ENCODE results near the gene SRD5A1.

Gene SRD5A1

DNA sequence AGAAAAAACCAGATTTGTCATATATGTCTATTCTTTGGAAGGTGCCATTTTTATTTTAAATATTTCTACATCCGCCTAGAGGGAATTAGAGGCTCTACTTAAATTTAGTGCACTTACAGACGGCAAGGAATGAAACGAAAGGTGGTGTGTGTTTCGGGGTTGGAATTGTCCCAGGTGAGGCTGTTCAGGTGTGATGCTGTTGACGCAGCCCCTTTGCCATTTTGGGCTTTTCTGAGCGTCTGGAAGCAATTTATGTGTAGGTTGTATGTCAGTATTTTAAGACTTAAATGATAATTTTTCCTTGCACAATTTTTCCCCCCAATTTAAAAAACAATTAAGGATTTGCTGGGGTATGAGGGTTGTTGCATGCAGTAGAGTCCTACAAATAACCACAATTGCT lies 82.0 kb downstream of the SRD5A1 start:
- DNase-seq = no peak

DNA sequence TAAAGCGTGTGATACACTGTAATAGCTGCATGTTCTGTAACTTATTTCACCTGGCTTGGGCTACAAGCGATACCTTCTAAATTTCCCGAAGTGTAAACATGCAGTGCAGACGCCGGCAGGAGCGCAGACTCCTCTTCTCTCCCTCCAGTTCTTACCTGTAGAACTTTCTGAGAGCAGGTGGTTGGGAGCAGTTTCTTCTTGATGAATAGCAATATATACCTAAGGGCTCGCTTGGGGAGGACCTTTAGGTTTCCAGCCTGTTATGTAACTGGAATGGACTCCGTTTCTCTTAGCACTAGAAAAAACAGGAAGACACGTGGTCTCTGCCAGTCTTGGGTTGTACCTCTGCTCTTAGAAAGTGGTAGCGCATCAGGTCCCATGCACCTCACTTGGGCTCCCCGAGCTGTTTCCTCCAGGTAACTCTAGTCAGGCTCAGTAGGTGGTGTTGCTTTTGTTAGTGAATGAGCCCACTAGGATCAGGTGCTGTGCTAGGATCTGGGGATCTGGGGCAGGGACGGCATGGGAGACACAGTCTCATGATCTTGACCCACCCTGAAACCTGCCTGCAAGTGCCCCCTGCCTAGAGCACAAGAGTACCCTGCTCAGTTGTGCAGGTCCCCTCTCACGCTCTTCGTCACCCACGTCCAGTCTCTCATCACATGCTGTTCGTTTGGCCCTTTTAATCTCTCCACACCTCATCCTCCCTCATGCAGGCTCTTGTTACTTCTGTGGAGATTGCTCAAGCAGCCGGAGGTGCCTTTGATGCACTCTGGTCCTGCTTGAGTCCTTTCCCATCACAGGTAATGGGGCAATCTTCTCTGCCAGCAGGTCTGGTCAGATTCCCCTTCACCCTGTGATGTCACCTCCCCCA lies 82.8 kb downstream of the SRD5A1 start:
- DNase-seq = no peak

DNA sequence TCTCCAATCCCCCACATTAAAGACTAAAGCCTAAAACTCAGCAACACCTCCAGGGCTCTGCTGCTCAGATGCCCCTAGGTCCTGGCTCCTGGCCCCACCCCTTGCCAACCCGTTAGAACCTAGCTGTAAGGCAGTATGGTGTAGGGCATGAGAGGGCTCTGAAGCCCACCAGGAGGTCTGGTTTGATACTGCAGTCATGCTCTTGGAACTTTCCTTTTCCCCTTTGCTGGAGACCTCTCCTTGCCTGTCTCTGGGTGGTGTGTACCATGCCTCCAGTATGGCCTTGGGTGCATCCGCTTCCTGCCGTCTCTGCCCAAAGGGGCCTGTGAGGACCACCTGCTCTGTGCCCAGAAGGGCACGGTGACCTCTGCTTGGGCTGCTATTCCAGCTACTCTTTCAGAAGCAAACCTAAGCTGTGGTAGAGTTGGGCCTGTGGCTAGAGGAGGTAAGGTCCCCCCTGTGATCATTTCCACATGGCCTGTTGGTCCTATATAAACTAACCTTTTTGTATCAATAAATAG lies 83.4 kb downstream of the SRD5A1 start:
- DNase-seq = no peak

DNA sequence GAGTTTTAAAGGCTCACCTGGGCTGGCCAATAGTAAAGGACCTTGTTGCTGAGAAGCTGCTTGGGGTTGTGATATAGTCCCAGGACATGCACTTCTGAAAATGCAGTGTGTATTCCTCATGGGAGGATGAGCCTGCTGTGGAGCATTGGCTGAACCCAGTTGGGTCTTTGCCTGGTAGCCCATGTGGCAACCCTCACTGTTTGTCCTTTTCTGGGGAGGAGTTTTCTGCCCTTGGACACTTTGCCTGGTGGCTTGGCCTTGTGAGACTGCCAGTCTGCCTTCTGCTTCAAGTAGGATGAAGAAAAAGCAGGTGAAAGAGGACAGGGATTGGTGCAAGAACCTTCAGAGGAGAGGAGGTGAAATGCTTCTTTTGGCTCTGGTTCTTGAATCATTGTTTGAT lies 84.0 kb downstream of the SRD5A1 start:
- DNase-seq = no peak

DNA sequence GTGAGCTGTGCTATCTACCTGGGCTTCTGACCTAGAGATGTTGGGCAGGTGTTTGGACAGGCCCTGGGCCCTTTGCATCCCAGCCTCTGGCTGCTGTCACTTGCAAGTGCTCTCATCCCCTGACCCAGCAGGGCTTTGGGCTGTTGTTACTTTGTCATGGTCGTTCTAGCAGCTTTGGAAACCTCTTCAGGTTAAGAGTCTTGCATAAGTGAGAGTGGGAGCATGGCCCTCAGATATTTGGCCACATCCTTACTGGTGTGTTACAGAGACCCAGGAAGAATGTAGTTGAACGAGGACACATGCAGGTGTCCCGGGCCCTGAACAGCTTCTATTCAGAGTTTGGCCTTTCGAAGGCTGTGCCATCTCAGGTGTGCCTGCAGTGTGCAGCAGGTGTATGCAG lies 84.4 kb downstream of the SRD5A1 start:
- no peak for DNase-seq

DNA sequence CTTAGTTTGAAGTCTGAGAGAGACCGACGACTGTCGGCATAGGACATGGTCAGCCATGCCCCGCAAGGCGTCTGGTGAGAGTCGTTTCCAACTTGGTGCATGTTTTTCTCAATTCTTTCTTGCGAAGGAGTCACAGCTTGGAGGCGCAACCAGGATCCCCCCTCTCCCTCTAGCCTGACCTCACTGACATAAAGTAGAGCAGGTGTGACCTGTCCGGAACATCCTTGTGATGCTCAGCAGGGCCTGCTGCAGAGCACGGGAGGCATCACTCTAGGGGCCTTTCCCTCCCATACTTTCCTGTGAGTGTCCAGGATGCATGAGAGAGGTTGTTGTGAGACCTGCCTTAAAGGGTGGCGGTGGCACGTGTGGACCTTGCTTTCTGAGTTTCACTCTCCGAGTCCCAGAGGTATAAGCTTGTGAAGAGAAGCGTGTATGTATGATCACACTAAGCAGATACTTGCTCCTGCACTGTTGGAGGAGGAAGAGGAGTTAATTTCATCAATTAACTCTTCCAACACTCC lies 85.0 kb downstream of the SRD5A1 start:
- no peak for DNase-seq

DNA sequence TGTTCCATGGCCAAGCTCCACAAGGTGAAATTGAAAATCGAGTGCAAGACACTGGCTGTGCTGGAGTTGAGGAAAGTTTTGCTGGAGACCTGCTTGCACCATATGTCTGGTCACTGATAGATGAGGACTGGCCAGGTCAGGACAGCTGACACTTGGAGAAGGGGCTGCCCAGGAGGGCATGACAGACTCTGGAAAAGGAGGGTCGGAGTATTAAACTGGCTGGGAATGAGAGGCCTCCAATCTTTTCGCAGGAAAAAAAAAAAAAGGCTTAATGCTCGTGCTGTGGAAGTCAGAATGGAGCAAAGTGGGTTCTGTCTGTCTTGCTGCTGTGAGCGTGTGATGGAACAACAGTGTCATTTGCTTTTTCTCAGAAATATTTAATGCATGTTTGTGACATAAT lies 85.5 kb downstream of the SRD5A1 start:
- DNase-seq = no peak

DNA sequence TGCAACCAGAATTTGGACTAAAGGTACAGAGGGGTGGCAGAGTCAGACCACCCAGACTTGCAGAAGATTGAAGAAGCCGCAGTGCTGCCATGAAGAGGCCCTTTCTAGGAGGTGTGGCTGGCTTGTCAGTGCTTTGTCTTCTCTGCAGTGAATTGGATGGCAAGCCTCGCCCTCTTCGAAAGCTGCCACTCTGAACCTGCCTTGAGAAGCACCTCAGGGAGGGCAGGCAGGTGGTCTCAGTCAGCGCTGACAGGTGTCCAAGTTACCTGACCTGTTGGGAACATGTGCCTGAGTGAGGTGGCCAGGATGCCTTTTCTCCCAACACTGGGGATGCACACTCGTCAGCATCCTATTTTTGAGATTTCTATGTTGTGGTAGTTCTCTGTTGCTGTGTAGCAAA lies 86.2 kb downstream of the SRD5A1 start:
- no peak for DNase-seq

DNA sequence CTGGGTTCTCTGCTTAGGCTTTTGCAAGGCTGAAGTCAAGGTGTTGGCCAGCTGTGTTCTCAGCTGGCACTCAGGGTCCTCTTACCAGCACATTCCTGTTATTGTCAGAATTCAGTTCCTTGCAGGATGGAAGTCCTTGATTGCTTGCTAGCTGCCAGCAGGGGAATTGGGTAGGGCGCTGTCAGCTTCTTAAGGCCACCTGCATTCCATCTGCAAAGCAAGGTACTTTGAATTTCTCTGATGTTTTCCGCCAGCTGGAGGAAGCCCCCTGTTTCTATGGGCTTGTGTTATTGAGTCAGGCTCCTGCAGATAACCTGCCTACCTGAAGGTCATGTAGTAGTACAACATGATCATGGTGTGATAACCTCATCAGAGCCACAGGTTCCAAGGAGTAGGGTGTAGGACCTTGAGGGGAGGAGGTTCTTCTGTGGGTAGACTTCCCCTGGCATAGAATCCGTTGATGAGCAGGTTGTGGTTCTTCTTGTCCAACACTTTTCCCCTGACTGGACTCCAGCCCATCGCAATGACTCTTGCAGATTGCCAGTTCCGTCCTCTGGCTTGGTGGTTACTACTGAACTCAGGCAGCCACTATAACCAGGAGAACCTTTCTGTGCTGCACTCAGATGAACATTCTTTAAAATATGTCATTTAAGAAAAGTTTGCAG lies 86.8 kb downstream of the SRD5A1 start:
- DNase-seq = no peak

DNA sequence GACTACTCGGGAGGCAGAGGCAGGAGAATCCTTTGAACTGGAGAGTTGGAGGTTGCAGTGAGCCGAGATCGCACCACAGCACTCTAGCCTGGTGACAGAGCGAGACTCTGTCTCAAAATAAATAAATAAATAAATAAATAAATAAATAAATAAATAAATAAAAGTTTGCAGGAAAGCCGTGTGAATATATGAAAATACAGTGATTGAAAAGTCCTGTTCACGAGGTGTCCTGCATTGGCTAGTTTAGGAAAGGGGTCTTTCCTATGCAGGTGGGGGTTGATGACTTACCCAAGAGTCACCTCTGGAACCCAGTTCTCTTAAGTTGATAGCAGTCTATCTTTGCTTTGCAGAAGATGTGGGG lies 87.3 kb downstream of the SRD5A1 start:
- DNase-seq = no peak

DNA sequence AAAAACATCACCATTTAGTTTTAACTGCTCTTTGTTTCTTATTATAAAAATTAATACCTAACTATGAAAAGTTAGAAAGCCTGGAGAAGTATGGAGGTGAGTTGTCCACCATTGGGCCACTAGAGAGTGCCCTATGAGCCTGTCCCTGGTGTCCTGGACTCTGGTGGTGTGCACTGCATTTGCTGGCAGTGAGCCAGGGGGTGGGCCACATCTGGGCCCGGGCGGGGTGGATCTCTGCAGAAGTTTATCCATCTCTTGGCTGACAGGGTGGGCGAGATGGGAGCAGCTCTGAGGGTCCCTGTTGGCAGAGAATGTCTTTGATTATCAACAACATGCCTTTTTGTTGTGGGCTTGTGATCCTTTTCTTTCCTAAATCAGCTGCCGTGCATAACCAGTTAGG lies 88.2 kb downstream of the SRD5A1 start:
- no peak for DNase-seq

DNA sequence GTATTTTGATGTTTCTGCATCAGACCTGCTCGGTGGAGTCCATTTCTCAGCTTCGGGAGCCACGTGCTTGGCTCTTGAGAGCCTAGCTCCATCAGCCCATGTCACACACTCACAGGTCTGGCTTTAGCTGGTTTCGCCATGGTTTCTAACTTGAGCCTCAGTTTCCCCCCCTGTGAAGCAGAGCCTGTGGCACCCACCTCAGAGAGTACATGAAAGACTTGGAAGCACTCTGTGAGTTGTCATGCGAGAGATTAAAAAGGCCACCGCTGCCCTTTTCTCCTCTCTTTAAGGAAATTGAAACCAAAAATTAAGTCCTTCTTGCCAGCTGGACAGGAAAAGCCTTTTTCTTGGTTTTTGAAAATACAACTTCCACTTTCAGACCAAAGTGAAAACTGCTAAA lies 88.8 kb downstream of the SRD5A1 start:
- no peak for DNase-seq

DNA sequence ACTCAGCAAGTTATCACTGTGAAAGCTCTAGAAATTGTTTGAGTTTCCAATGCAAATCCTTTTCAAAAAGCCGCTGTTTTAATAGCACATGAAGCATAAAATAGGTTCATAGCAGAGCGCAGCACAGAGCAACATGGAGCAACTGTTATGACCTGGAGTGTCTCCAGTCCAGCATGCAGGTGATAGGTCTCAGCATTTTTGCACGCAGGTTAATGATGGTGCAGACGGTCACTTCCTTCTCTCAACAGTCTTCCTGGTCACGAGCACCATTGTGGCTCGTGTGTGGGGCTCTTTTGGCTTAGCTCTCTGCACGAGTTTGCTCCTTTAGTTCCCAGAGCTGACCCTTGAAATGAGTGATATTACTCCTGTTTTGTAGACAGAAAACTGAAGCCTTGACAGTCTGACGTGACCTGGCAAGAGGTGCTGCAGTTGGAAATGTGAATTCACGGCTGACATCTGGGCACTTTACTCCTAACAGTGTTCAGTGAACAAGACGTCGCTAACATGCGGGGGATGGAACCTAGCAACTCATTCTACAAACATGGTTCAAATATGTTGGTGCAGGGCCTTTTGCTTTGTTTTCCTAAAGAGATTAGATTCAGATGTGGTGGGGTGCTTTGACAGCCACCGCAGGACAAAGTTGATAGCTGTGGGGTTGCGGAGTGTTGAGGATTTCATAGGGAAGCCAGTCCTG lies 90.0 kb downstream of the SRD5A1 start:
- DNase-seq = no peak

DNA sequence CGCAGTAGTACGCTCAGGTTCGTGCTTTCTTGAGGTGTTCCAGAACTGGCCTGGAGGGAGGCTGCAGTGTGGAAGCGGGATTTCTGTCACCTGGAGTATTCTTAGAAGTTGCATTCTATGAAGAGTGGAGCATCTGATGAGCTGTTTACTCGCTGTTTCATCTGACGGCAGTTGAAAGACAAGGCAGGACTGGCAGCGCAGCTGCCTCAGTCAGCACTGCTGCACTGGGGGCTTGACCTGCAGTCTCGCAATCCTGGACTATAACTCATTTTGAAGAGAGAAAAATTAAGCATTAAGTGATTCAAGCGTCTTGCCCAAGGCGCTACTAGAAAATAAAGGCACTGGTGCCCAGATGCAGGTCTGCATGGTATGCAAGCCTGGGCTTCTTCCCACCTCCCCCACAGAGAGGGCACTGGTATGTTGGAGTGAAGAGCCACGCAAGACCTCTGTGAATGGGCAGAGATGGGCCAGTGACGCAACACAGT lies 90.6 kb downstream of the SRD5A1 start:
- DNase-seq = no peak
